Activated CD8-positive, alpha-beta T cell treated with anti-CD3 and anti-CD28 coated beads for 36 hours (primary cell): ENCODE data around the gene USP36. TPM values are rescaled to one million over a fixed set of nuclear protein-coding genes. Genes with fewer than 3 reads are reported as not detected.

Source experiments
- ATAC-seq: fragments of 200-7000 bp; cut with Tn5 transposase; one replicate; pipeline ENCODE4 v1.10.0; 2021; ENCODE audit warnings: mild to moderate bottlenecking, moderate library complexity
- CTCF ChIA-PET: fragments of 350-600 bp; sonication (Branson Sonifier 250); formaldehyde crosslinking; loops from one replicate; lab custom pipeline; 2021; ENCODE audit warnings: antibody characterized with exemption; lab: Charles Lee
- POLR2A ChIA-PET: fragments of 350-600 bp; sonication (Branson Sonifier 250); formaldehyde crosslinking; loops from one replicate; lab custom pipeline; 2021; ENCODE audit warnings: antibody characterized with exemption; lab: Charles Lee
- DNase-seq: peaks from one replicate; pipeline ENCODE4 v3.0.0-alpha.2; 2020
- H3K27ac Mint-ChIP-seq: one replicate; pipeline ENCODE4 v1.8.0; 2021; ENCODE audit warnings: mild to moderate bottlenecking, mixed read lengths
- H3K27me3 Mint-ChIP-seq: one replicate; pipeline ENCODE4 v1.8.0; 2021; ENCODE audit warnings: mixed read lengths
- H3K36me3 Mint-ChIP-seq: one replicate; pipeline ENCODE4 v1.8.0; 2021; ENCODE audit warnings: low read depth, mixed read lengths
- H3K4me1 Mint-ChIP-seq: one replicate; pipeline ENCODE4 v1.8.0; 2021; ENCODE audit warnings: low read depth, mixed read lengths
- H3K4me3 Mint-ChIP-seq: one replicate; pipeline ENCODE4 v1.8.0; 2021; ENCODE audit warnings: mild to moderate bottlenecking, moderate library complexity, mixed read lengths
- H3K9me3 Mint-ChIP-seq: one replicate; pipeline ENCODE4 v1.8.0; 2021; ENCODE audit warnings: mixed read lengths
- CTCF ChIP-seq: fragments of 200-600 bp; IDR thresholded peaks from one replicate; pipeline ENCODE4 v1.8.0; 2022; ENCODE audit warnings: antibody characterized with exemption, mild to moderate bottlenecking
- intact Hi-C: fragments of 100-400 bp; cut with micrococcal nuclease; formaldehyde crosslinking; loops from one replicate; pipeline ENCODE4 v1.10.0; 2022
- total RNA-seq, 2 experiments: library from RNA; stranded (reverse); gene quantifications; one replicate each; pipeline ENCODE4 v1.2.3, GENCODE V29; 2021

The USP36 gene
- total RNA-seq, 2 experiments from 2014 or later: 86.3 to 93.2 TPM

- ChIA-PET CTCF (interaction anchor here (0.7 to 3.2 kb wide), 5 partner anchors 14 to 96 kb away, joined by 3 to 16 read pairs (median 4); no protein-coding TSS in a partner anchor), POLR2A (interaction anchor here (0.6 to 3.4 kb wide), 8 partner anchors 15 to 823 kb away, joined by 3 to 18 read pairs (median 4); partner anchors contain the start of gene USP36)
- intact Hi-C loops: loop anchor here (5.0 kb wide), 1 partner anchor 37 kb away; the partner anchor contains the start of gene USP36
- H3K4me1 Mint-ChIP-seq: peaks cover 43% of the 10 kb centered on the region
- DNase-seq (peak; percentile 85), ATAC-seq (peak; percentile 91)
- no peaks in the 10 kb centered on the region for H3K27me3 Mint-ChIP-seq
- H3K36me3 Mint-ChIP-seq: peaks cover 62% of the 10 kb centered on the region
- H3K27ac Mint-ChIP-seq: peak overlapping the region; percentile 86
- no peak for TF ChIP-seq CTCF
- H3K4me3 Mint-ChIP-seq: no peak overlapping the region
- H3K9me3 Mint-ChIP-seq: no peaks in the 10 kb centered on the region
Observed at GRCh38 chr17:78805301-78805700, 35.3 kb downstream of the USP36 start.

- CTCF ChIA-PET: interaction anchor here (0.7 to 3.2 kb wide), 5 partner anchors 14 to 96 kb away, joined by 3 to 16 read pairs (median 4); no protein-coding TSS in a partner anchor
- POLR2A ChIA-PET: interaction anchor here (0.6 to 2.2 kb wide), 5 partner anchors 10 to 55 kb away, joined by 3 to 6 read pairs (median 4); partner anchors contain the start of gene USP36
- Mint-ChIP-seq H3K4me1 (peaks cover 48% of the 10 kb centered on the region), H3K27ac (peak overlapping the region; percentile 86), H3K4me3 (peak overlapping the region; percentile 20), H3K27me3 (no peaks in the 10 kb centered on the region), H3K36me3 (peaks cover 65% of the 10 kb centered on the region), H3K9me3 (no peaks in the 10 kb centered on the region)
- TF ChIP-seq CTCF: no peak
- intact Hi-C loops: loop anchor here (5.0 kb wide), 1 partner anchor 38 kb away; the partner anchor contains the start of gene USP36
- peak; percentile 43 for DNase-seq
- peak; percentile 28 for ATAC-seq
Observed at GRCh38 chr17:78804777-78805176, 35.8 kb downstream of the USP36 start.

DNA sequence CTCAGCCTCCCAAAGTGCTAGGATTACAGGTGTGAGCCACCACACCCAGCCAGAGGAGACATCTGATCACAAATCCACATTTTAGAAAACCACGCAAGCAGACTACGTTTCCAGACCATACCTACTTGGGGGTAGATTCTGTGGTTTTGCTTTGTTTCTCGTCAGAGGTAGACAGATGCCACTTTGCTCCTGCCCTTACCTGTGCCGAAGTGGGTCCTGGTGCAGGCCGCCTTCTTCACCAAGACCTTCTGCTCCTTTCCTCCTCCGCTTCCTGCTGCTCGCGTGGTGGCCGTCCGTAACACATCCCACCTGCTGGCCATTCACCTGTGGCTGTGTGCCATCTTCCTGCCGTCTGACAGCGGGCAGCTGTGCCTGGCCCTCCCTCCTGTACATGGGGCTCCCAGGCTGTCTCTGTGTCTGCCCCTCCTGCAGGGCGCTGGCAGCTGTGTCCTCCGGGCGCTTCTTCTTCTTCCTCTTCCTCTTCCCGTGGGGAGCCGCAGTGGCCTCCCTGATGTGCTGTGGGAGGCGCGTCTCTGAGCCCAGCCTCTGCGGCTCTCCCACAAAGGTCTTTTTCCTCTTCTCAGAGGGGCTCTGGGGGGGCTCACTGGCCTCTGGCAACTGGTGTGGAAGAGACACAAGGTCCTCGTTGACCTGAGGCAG is 37.3 kb downstream of the USP36 start:
- H3K9me3 Mint-ChIP-seq: no peaks in the 10 kb centered on the region
- no peak for TF ChIP-seq CTCF
- no peak for ATAC-seq
- H3K4me3 Mint-ChIP-seq: no peak overlapping the region
- H3K4me1 Mint-ChIP-seq: peaks cover 58% of the 10 kb centered on the region
- intact Hi-C loops: no loop called here
- DNase-seq: no peak
- H3K36me3 Mint-ChIP-seq: peaks cover 76% of the 10 kb centered on the region
- H3K27ac Mint-ChIP-seq: peak overlapping the region; percentile 80
- POLR2A ChIA-PET: interaction anchor here (0.8 to 2.2 kb wide), 5 partner anchors 9 to 18 kb away, joined by 3 to 6 read pairs (median 3); no protein-coding TSS in a partner anchor
- CTCF ChIA-PET: no interaction called here
- H3K27me3 Mint-ChIP-seq: no peaks in the 10 kb centered on the region

DNA sequence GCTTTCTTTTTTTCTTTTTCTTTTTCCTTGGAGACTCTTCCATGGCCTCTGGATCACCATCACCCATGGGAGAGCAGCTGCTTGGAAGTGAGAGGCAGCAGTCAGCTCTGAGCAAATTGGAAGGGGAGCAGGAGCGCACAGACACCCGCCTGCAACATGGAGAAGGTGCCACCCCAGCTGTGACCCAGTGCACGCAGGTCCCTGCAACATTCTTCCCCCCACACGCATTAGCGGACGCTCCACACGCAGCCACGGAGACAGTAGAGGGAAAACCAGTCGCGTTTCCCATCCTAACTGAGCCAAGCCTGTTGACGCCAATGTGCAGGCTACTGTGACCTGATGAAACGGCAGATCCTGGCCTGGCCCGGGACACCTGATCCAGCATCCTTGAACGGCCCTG is 38.2 kb downstream of the USP36 start:
- no peak for TF ChIP-seq CTCF
- ChIA-PET CTCF (interaction anchor here (4.4 kb wide), 1 partner anchor 13 kb away, joined by 15 read pairs; no protein-coding TSS in a partner anchor), POLR2A (interaction anchor here (0.6 to 1.9 kb wide), 4 partner anchors 12 to 73 kb away, joined by 3 to 6 read pairs (median 4); no protein-coding TSS in a partner anchor)
- intact Hi-C loops: no loop called here
- H3K36me3 Mint-ChIP-seq: peaks cover 77% of the 10 kb centered on the region
- no peak overlapping the region for H3K4me3 Mint-ChIP-seq
- DNase-seq (no peak), ATAC-seq (no peak)
- no peak overlapping the region for H3K27ac Mint-ChIP-seq
- no peaks in the 10 kb centered on the region for H3K9me3 Mint-ChIP-seq
- H3K27me3 Mint-ChIP-seq: no peaks in the 10 kb centered on the region
- H3K4me1 Mint-ChIP-seq: peaks cover 63% of the 10 kb centered on the region
